ENCODE data around the gene ZNF22.
A peak's percentile ranks its signal among the peaks of the same experiment; 100 is the strongest.
"Not testable (repeated sequence)": the region's sequence is repeated elsewhere in the genome, so short reads cannot be mapped to it uniquely, and the experiment has no call there.

ZNF22 gene

DNA sequence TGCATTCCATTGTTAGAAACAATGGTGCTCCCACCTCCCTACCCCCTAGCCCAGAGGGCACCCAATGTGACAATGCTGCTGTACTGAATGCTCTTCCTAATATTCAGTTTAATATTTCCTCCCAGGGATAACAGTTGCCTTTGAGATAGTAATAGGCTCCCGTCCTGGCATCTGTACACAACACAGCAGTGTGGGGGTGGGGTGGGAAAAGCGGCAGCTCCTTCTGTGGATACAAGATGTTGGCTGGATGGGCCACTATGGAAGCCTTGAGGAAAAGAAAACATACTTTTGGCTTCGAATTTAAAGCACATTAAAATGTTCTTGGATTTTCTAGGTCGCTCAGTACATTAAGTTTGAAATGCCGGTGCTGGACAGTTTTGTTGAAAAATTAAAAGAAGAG lies 9.2 kb upstream of the ZNF22 start:
- DNase-seq (ENCODE audit: low read depth): no peak

DNA sequence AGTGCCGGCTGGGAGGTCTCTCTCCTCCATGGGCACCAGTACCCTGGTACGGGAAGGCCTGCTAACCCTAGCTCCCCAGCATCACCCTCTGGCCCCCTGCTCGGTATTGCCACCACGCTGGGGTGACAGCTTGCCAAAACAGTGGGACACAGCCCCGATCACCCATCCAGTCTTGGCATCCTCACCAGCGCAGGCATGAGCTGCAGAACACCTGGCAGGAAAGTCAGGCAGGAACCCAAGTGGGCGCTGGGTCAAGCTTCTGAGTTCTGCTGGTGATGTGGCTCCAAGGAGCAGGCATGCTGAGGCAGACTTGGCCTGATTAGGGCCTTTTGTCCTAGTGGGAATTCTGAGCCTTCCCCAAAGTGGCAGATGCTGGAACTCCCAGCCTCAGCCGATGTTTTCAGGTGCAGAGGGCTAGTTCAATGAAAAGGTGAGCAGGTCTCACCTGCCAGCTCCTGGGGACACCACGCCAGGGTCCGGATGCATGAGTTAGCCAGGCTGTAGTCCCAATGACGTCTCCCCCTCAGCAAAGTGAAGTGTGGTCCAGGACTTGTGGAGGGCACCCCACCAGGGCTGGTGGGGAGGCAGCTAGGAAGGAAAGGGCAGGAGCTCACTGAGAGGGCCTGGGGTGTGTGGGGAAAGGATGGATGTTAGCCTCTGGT lies 8.5 kb upstream of the ZNF22 start:
- DNase-seq (ENCODE audit: low read depth): no peak

DNA sequence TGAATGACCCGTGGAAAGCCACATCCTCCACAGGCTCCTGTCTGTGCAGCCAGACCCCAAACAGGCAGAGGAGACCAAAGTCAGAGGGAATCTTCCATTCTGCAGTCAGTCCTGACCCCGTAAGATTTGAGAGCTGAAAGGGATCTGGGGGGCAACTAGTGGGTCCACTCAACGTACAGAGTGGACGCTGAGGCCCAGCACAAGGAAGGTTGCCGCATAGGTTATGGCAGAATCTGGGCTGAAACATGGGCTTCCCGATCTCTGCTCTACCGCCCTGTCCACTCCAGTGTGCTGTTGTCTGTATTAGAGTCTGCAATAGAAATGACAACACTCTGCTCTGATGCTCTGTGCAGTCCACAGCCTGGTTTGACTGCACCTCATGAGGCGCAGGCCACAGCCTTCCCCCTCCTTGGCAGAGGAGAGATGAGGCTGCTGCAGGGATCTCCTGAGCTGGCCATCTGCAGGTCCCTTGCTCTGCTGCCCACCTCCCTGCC lies 7.9 kb upstream of the ZNF22 start:
- no peak for DNase-seq (ENCODE audit: low read depth)

DNA sequence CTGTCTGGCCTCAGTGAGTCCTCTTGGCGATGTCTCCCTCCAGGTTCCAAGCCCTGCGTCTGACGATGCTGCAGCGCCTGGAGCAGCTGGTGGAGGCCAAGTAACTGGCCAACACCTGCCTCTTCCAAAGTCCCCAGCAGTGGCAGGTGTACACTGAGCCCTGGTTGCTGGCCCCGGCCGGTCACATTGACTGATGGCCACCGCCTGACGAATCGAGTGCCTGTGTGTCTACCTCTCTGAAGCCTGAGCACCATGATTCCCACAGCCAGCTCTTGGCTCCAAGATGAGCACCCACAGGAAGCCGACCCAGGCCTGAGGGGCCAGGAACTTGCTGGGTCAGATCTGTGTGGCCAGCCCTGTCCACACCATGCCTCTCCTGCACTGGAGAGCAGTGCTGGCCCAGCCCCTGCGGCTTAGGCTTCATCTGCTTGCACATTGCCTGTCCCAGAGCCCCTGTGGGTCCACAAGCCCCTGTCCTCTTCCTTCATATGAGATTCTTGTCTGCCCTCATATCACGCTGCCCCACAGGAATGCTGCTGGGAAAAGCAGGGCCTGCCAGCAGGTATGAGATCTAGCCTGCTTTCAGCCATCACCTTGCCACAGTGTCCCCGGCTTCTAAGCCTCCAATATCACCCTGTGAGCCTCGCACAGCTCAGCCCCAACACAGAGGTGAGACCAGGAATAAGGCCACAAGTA lies 7.3 kb upstream of the ZNF22 start:
- DNase-seq (ENCODE audit: low read depth): no peak

DNA sequence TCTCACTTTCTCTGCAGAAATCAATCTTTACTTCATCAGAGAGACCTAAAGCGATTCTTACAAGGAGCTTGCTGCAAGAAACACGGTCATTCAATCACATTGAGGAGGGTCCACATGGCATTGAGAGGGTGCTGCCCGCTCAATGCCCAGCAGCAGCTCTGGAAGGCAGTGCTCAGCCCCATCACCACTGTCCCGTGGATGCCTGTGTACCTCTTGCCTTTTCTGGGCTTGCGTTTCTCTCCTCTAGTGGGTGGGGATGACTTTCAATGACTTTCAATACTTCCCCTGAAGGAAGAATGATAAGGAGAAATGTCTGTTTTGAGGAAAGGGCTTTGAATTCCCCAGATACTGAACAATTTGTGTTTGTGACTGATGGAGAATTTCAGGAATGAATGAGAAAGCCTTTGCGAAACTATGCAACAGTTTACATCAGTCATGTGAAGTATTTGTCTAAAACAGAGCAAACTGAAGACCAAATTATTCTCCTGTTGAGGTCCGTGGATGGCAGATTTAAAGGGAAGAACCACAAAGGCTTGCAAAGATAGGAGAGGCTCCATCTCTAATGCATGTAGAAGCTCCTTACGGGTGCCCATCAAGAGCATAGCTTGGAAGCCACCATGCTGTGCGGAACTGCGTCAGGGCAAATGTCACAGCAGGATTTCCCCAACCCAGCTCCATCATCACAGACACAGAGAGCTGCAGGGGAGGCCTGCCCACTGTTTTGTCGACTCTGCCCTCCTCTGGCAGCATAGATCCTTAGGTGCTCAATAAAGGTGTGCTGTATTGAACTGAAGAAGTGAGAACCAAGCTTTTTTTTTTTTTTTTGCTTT lies 6.6 kb upstream of the ZNF22 start:
- no peak for DNase-seq (ENCODE audit: low read depth)

DNA sequence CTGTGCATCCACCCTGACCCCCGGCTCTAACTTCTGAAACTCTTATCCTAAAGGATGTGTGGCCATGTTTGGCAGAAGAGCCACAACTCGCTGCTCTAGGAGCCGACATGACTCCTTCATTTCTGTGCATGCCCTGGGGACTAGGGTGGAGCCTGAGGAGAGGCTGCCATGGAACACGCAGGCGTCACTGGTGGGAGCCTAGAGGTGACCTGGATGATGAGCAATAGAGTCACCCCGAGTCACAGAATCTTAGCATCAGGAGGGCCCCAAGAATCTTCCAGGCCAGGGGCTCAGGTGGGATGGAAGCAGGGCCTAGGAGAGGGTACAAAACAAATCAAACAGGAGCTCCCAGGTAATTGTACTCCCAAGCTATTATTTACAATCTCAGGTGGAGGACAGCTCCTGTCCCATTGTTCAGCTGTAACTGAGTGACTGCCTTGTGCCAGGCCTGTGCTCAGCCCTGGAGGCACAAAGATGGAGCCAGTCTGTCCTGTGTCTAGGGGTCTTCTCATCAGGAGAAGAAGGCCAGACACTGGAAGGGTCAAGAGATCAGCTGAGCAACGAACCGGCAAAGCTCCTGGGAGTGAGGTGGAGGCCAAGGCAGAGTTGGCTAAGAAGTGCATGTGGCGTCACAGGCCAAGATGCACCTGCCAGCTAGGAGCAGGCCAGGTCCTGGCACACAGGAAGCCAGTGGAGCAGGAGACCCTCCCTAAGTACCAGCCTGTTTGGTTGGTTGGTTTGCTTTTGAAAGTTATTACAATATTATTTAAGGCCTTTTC lies 5.8 kb upstream of the ZNF22 start:
- DNase-seq (ENCODE audit: low read depth): no peak

DNA sequence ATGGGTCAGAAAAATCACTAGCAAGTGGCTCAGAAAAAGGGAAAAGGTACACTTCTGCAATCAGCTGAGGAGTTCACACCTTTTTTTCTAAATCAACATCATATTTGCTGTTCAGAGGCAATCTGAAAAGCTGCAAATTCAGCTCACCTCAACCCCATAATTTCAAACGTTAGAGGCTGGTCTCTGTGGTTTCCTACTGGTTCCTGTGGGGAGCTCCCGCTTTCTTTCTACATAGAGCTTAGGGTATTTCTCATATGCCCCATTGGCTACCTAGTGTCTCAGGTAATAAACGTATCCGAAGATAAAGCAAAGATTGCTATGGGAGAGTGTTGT lies 5.2 kb upstream of the ZNF22 start:
- no peak for DNase-seq (ENCODE audit: low read depth)

DNA sequence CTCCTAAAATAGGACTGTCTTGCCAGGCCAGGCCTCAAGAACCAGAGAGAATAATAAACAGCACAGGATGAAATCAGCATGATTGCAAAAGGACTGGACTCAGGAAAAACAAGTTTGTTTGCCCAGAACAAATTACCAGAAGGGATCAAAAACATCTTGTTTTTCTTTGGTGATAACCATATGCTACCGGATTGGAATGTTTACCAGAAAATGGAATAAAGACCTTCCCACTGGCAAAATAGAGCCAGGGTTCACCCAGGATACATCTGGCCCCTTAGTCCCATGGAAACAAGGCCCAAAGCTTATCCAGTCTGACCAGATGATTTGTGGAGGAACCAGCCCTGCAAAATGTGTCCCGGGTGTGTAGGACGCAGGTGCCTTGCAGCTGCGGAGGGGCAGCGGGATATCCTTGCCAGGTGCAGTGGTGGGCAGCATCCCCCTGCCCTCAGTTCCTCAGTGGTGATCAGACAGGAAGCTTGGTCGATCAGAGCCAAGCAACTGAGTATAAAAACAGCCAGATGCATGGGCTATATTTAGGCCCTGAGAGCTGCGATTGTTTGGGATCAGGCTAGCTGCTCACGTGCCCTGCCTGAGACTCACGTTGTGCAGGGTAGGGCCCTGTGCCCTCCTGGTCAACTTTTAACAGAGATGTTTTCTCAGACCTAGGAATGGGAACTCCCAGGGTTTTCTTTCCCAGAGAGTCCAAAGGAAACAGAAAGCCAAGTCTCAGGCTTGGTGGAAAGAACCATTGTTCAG lies 4.6 kb upstream of the ZNF22 start:
- no peak for DNase-seq (ENCODE audit: low read depth)

DNA sequence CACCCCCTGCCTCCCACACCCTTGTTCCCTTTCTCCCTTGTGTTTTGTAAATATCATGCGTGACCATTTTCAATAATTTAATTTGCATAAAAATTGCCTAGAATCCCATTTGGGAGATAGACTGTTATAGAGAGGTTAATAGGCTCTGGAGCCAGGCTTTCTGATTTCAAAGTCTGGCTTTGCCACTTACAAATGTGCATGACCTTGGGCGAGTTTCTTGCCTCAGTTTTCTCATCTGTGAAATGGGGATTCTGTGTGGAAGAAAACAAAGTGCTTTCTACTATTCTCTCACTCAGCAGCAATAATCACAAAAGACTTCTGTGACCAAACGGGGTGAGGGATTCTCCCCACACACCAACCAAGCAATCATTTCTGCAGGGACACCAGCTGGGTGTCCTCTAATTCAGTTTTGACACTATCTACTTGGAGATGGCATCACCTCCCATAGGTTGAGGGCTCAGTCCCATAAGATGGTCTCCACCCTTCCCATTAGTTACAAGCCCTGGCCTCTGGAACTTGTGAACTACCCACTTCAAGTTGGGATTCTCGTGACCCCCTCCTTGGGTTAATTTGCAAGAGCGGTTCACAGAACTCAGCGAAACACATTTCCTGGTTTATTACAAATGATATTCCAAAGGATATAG lies 3.5 kb upstream of the ZNF22 start:
- no peak for DNase-seq (ENCODE audit: low read depth)

DNA sequence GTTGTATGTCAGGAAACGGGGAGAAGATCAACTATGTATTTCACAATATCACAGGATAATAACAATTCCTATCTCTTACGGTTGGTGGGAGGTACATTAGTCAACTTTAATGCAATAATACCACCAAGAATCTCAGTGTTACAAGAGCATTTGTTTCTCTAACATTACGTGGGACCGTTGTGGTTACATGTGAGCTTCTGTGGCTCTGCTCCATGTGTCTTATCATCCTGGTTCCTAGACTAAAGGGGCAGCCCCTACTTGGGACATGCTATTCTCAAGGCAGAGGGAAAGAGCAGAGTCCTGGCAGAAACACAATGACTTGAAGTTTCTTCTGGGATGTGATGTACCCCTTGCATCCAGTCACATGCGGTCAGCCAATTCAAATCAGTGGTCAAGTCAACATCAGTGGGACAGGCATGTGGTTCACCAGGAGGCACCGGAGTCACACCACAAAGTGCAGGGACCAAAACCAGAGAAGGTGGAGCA lies 2.5 kb upstream of the ZNF22 start:
- DNase-seq (ENCODE audit: low read depth): no peak

DNA sequence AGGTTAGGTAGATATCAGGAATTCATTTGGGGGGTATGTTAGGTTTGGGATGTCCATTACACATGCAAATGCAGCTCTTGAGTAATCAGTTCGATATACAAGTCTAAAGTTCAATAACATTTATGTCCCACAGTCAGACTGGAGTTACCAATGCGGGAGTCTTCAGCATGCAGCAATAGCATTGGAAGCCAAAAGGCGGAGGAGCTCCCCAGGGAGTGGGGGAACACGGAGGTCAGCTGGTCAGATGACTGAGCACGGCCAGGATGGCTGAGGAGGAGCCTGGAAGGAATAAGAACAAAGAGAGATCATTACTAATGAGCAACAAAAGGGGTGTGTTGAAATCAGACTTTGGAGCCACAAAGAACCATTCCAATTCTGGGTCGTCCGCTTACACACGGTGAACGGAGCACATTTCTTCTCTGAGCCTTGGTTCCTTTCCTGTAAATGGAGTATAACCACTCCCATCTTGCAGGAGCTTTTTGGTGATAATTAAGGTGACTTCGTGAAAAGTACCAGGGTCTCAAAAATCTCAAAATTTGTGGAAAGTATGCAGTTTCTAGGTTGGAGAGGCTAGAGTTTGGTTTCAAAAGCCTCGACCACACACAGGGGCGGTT lies 478 bp upstream of the ZNF22 start:
- no peak for DNase-seq (ENCODE audit: low read depth)

DNA sequence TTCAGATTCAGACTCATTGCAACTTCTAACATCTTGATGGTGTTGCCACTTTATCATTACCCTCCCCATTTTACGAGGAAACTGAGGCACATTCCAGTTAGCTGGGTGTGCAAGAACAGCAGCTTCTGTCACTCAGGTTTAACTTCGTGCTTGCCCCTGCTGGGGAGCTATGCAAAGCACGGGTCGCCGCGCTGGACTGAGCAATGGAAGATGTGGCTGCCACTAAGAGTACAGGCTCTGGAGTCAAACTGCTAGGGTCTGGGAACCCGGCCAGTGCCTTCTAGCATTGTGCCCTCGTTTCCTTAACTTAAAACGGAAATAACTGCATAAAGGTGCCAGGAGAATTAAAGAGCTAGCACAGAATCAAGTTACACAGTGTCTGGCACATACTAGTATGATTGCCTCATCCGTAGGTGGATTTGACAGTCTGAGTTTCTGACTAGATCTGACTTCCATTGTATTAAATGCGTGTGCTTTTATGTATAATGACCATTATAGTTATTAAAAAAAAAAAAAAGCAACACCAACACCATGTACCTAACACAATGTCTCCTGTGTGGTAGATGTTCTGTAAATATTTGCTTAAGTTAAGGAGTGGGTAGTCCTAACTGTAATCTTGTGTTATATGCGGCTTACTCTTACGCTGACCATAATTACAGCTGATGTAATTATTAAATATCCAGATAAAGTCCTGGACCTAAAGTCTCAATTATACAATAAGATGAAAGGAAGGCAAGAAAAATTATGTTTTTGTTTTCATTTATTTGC lies 842 bp downstream of the ZNF22 start:
- DNase-seq (ENCODE audit: low read depth): peak; percentile 23

DNA sequence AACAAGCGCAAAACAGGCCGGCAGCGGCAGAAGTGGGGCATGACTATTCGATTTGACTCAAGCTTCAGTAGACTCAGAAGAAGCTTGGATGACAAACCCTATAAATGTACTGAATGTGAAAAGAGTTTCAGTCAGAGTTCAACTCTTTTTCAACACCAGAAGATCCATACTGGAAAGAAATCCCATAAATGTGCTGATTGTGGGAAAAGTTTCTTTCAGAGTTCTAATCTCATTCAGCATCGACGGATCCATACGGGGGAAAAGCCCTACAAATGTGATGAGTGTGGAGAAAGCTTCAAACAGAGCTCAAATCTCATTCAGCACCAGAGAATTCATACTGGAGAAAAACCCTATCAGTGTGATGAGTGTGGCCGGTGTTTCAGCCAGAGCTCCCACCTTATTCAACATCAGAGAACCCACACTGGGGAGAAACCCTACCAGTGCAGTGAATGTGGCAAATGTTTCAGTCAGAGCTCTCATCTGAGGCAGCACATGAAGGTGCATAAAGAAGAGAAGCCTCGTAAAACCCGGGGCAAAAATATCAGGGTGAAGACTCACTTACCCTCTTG lies 2.8 kb downstream of the ZNF22 start:
- no peak for DNase-seq (ENCODE audit: low read depth)

DNA sequence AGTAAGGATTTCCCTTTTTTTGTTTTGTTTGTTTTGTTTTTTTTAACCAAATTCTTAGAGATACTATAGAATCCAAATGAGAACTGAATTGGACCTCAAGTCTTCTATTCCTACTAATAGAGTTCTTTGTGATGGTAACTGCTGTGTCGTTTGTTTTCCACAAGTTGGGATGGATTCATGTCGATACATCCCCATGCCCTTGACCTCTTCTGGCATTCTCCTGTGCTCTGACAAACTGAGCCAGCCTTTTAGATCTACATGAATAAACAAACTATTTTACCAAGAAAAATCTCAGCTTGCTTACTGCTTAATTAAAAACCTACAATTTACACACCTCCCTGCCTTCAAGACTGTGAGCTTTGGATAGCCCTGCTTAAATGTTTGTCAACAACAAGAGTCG lies 3.9 kb downstream of the ZNF22 start:
- no peak for DNase-seq (ENCODE audit: low read depth)

DNA sequence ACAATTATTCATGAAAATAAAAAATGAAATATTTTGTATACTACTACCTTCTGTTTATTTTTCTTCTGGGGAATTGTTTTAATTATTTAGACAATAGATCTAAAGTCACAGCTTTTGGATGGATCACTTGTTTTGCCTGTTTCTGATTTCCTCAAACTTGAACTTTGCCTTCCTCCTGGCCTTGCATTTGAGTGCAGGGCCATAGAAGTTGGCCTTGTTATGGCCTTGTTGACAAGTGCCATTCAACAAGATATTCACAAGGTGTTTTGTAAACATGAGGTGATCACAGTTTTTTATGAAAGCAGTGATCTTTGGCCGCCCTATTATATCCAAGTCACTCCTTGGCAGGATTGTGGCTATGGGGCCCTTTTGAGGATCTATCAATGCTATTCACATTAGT lies 4.6 kb downstream of the ZNF22 start:
- no peak for DNase-seq (ENCODE audit: low read depth)

DNA sequence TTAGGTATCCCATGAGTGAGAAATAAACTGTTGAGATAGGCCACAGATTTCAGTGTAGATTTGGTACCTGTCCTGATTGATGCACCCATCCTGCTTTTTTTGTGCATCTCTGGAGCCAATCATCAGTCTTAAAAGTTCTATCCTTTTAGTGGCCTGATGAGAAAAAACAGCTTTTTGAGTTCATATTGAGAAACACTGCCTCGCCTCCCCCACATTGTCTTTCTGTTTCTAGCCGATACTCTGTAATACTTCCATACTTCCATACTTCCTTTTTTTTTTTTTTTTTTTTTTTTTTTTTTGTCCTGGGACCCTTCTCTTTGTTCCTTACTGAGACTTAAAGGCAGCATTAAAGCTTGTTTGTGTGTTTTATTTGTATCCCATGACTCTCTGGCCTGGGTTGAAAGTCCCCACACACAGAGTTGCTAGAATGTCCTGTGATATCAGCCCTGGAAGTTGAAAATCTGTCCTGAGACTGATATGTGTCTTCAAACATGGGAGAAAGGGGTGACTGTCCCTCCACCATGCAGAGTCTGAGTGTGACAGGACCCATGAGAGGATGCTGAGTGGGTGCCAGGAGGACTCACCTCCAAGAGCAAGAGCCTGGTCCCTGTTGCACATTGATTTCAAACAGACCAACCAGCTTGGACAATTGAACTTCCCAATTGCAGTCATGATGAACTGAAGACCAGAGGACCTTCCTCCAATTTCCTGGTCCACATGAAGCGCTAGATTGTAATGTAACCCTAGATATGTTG lies 5.7 kb downstream of the ZNF22 start:
- no peak for DNase-seq (ENCODE audit: low read depth)

DNA sequence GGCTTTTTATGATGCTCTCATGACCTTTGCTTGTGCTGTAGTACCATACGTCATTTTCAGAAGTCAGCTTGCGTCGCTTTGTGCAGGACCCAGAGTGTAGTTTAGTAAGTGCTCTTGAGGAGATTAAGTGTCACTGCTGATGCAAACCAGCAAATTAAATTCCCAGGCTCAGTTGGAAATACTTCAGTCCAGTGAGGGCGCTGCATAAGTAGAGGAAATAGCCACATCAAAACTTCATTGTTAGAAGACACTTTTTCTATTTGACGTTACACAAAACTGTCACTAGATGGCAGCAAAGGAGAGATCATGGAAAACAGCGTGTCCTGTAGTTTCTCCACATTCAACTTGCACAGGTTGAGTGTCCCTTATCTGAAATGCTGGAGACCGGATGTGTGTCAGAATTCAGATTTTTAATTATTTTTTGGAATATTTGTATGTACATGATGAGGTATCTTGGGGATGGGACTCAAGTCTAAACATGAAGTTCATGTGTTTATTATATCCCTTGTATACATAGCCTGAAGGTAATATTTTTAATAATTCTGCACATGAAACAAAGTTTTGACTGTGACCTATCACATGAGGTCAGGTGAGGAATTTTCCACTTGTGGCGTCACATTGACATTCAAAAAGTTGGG lies 7.9 kb downstream of the ZNF22 start:
- no peak for DNase-seq (ENCODE audit: low read depth)

DNA sequence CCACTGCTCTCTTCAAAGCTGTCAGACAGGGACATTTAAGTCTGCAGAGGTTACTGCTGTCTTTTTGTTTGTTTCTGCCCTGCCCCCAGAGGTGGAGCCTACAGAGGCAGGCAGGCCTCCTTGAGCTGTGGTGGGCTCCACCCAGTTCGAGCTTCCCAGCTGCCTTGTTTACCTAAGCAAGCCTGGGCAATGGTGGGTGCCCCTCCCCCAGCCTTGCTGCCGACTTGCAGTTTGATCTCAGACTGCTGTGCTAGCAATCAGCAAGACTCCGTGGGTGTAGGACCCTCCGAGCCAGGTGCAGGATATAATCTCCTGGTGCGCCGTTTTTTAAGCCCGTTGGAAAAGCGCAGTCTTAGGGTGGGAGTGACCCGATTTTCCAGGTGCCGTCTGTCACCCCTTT lies 13.8 kb downstream of the ZNF22 start:
- not testable (repeated sequence) for DNase-seq (ENCODE audit: low read depth)
